H1 (cell line): Measurements from ENCODE around the gene YIF1B. TPM values are rescaled to one million over a fixed set of nuclear protein-coding genes. Genes with fewer than 3 reads are reported as not detected.
A peak's percentile ranks its signal among the peaks of the same experiment; 100 is the strongest.

Source experiments
- CHD7 ChIP-seq: fragments of 300-600 bp; sonication (generic); IDR thresholded peaks from 2 replicates; pipeline ENCODE4 v1.7.1; 2012; ENCODE audit warnings: low read length, moderate library complexity, mild to moderate bottlenecking, inconsistent platforms; ENCODE audit not compliant: insufficient replicate concordance
- GTF2F1 ChIP-seq: IDR thresholded peaks from 2 replicates; pipeline ENCODE4 v1.6.1; 2012; ENCODE audit warnings: low read depth, low read length, improper control_type of control experiment, borderline replicate concordance
- MAFK ChIP-seq: IDR thresholded peaks from 2 replicates; pipeline ENCODE4 v1.6.1; 2012; ENCODE audit warnings: low read depth, mild to moderate bottlenecking, improper control_type of control experiment, low read length
- RNF2 ChIP-seq: fragments of 200-900, 300-1000 bp; sonication (generic); IDR thresholded peaks from 2 replicates; pipeline ENCODE4 v1.7.1; 2016; ENCODE audit warnings: borderline replicate concordance, low read depth, mild to moderate bottlenecking, antibody characterized with exemption, low read length; ENCODE audit not compliant: poor library complexity, severe bottlenecking; ENCODE audit errors: missing control alignments
- SAP30 ChIP-seq: fragments of 300-600 bp; sonication (generic); IDR thresholded peaks from 2 replicates; pipeline ENCODE4 v1.7.1; 2012; ENCODE audit warnings: low read length, moderate library complexity, mild to moderate bottlenecking, inconsistent platforms; ENCODE audit not compliant: insufficient read depth, insufficient replicate concordance
- SP1 ChIP-seq: IDR thresholded peaks from 2 replicates; pipeline ENCODE4 v1.6.1; 2011; ENCODE audit warnings: low read depth, low read length
- polyA plus RNA-seq, 7 experiments: library from polyadenylated mRNA; depleted of rRNA in 3 of 7; stranded (reverse) in 5 of 7; unstranded in 2 of 7; fragments of >200 nt in 5 of 7; fragments of 200-250 nt in 2 of 7; gene quantifications; 1 replicate in 5 of 7; 2 replicates in 1 of 7; 4 replicates in 1 of 7; pipeline versions ENCODE4 v1.2.1 to v1.2.3, GENCODE V29; 2011 to 2013; ENCODE audit warnings: missing spikeins in 2 of 7, mixed read lengths in 2 of 7
- total RNA-seq: library from RNA; stranded (reverse); fragmentation: NEBNext Ultra II Directional; extraction: Animal tissue kit (Norgen Biotek cat#: 25700); gene quantifications from 2 replicates; pipeline ENCODE4 v1.2.1, GENCODE V29; 2021

The YIF1B gene
- total and polyA plus RNA-seq, 2 of the 8 experiments (the other 6 are each of a cell fraction or from before 2014, with no cell fraction given), result 89.6 to 305 TPM

- TF ChIP-seq CHD7, result no peak
- TF ChIP-seq SAP30, result peak; percentile 22
- no peak for TF ChIP-seq RNF2
- no peak for TF ChIP-seq GTF2F1
- 0 out of 2 replicates have a peak, but pooled peaks have one; percentile 8 for TF ChIP-seq SP1
- no peak for TF ChIP-seq MAFK
Observed at GRCh38 chr19:38265213-38265861, 50.4 kb downstream of the YIF1B start (continued).
